HL-60 (cell line): ENCODE measurements around the gene ZNF70.

Source experiments
- DNase-seq, 2 experiments: peaks; one replicate each; pipeline ENCODE4 v3.0.0-alpha.2; 2010 to 2020; ENCODE audit warnings: low read depth in 1 of 2, low spot score in 1 of 2
- H3K27ac ChIP-seq: fragments of 250-450 bp; sonication (Bioruptor Pico); replicated peaks from 2 replicates; pipeline ENCODE4 v1.5.1; 2020; ENCODE audit warnings: mild to moderate bottlenecking, moderate library complexity
- H3K27me3 ChIP-seq: fragments of 250-450 bp; sonication (Bioruptor Pico); 2 replicates; pipeline ENCODE4 v1.5.1; 2021; ENCODE audit warnings: mild to moderate bottlenecking, moderate library complexity; ENCODE audit not compliant: insufficient read depth, poor library complexity, severe bottlenecking
- H3K4me3 ChIP-seq: replicated peaks from 2 replicates; pipeline ENCODE4 v1.5.1; 2011; ENCODE audit warnings: mild to moderate bottlenecking, control low read depth, low read length; ENCODE audit not compliant: insufficient read depth
- GABPA ChIP-seq: IDR thresholded peaks from 2 replicates; pipeline ENCODE4 v1.6.1; 2012; ENCODE audit warnings: low read depth
- POLR2AphosphoS5 ChIP-seq: IDR thresholded peaks from 2 replicates; pipeline ENCODE4 v1.6.1; 2012; ENCODE audit warnings: low read depth
- SPI1 ChIP-seq: IDR thresholded peaks from 2 replicates; pipeline ENCODE4 v1.6.1; 2012; ENCODE audit warnings: low read depth, mild to moderate bottlenecking, borderline replicate concordance
- TF ChIP-seq, protein P1 (sequence below): IDR thresholded peaks from 2 replicates; pipeline ENCODE4 v1.6.1; 2012; ENCODE audit warnings: low read depth; ENCODE audit not compliant: insufficient replicate concordance
- TF ChIP-seq, protein P2 (sequence below): IDR thresholded peaks from one replicate; pipeline ENCODE4 v1.5.1; 2011; ENCODE audit warnings: low read length, control low read depth, inconsistent platforms; ENCODE audit not compliant: insufficient read depth

The ZNF70 gene

DNA sequence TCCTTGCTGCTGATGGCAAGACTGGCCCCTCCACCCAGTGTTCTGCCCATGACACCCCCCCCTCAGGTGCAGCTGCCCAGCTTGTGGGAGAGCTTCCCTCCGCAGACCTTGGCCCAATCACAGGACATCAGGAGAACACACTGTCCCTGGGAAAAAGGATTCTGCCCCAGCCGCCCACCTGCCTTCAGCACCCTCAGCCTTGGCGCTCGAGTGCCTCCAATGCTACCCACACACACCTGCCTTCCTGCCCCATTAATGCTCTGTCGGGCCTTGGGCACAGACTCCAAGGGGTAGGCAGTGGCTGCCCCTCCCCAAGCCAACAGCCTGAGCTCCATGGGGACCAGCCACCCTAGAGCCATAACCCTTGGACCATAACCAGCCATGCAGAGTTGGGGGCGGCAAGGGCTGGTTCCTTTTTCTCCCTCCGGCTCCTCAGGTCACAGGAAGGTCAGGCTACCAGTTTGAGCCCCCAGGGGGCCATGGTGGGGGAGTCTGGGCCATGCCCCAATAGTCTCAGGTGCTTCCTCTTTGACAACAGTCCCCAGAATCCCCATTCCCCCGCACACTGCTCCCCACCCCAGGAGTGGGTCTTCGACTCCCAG is 1.3 kb upstream of the ZNF70 start:
- H3K27me3 ChIP-seq: no peaks in the 10 kb centered on the region
- TF ChIP-seq, protein P1, sequence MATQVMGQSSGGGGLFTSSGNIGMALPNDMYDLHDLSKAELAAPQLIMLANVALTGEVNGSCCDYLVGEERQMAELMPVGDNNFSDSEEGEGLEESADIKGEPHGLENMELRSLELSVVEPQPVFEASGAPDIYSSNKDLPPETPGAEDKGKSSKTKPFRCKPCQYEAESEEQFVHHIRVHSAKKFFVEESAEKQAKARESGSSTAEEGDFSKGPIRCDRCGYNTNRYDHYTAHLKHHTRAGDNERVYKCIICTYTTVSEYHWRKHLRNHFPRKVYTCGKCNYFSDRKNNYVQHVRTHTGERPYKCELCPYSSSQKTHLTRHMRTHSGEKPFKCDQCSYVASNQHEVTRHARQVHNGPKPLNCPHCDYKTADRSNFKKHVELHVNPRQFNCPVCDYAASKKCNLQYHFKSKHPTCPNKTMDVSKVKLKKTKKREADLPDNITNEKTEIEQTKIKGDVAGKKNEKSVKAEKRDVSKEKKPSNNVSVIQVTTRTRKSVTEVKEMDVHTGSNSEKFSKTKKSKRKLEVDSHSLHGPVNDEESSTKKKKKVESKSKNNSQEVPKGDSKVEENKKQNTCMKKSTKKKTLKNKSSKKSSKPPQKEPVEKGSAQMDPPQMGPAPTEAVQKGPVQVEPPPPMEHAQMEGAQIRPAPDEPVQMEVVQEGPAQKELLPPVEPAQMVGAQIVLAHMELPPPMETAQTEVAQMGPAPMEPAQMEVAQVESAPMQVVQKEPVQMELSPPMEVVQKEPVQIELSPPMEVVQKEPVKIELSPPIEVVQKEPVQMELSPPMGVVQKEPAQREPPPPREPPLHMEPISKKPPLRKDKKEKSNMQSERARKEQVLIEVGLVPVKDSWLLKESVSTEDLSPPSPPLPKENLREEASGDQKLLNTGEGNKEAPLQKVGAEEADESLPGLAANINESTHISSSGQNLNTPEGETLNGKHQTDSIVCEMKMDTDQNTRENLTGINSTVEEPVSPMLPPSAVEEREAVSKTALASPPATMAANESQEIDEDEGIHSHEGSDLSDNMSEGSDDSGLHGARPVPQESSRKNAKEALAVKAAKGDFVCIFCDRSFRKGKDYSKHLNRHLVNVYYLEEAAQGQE: no peak
- TF ChIP-seq POLR2AphosphoS5 (no peak), SPI1 (no peak), GABPA (no peak)
- TF ChIP-seq, protein P2, sequence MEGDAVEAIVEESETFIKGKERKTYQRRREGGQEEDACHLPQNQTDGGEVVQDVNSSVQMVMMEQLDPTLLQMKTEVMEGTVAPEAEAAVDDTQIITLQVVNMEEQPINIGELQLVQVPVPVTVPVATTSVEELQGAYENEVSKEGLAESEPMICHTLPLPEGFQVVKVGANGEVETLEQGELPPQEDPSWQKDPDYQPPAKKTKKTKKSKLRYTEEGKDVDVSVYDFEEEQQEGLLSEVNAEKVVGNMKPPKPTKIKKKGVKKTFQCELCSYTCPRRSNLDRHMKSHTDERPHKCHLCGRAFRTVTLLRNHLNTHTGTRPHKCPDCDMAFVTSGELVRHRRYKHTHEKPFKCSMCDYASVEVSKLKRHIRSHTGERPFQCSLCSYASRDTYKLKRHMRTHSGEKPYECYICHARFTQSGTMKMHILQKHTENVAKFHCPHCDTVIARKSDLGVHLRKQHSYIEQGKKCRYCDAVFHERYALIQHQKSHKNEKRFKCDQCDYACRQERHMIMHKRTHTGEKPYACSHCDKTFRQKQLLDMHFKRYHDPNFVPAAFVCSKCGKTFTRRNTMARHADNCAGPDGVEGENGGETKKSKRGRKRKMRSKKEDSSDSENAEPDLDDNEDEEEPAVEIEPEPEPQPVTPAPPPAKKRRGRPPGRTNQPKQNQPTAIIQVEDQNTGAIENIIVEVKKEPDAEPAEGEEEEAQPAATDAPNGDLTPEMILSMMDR: no peak
- H3K27ac ChIP-seq: no peak overlapping the region
- no peak overlapping the region for H3K4me3 ChIP-seq
- DNase-seq: peak in 1 of 2 experiments; percentile 33

DNA sequence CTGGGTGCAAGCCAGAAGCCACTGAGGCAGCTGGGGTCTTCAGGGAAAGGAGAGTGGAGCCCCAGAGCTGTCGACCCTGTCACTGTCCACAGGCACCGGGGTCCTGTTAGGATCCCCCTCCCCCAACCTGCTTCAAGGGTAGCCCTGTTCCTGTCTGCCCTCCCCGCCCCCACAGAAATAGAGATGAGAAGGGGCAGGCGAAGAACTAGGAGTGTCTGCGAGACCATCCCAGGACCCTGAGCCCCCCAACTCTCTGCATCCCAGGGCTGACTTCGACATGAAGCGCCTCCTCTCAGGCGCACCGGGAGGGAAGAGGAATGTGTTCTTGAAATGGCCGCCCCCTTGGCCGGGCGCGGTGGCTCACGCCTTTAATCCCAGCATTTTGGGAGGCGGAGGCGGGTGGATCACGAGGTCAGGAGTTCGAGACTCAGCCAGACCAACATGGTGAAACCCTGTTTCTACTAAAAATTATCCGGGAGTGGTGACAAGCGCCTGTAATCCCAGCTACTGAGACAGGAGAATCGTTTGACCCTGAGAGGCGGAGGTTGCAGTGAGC is 607 bp upstream of the ZNF70 start:
- peak overlapping the region; percentile 87 for H3K4me3 ChIP-seq
- no peak for DNase-seq
- no peaks in the 10 kb centered on the region for H3K27me3 ChIP-seq
- H3K27ac ChIP-seq: peak overlapping the region; percentile 70
- TF ChIP-seq POLR2AphosphoS5 (no peak), SPI1 (no peak), GABPA (no peak)
- TF ChIP-seq, protein P1: no peak
- TF ChIP-seq, protein P2: no peak

DNA sequence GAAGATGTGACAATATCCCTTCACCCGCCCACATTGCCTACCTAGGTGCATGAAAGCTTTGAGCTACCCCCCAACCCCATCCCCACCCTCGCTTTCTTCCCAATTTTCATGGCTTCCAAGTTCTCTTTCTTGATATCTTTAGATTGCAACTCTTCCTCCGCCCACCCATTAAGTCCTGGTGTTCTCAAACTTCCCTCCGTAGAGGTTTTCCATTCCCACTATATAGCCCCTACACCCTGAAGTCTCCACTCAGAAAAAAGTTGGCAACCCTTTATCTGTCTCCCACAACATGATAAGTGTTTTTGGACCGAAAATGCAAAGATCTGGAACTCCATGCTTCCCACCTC is 572 bp downstream of the ZNF70 start:
- H3K27ac ChIP-seq: peak overlapping the region; percentile 38
- TF ChIP-seq GABPA: no peak
- TF ChIP-seq, protein P2: no peak
- no peak for TF ChIP-seq SPI1
- no peak for TF ChIP-seq POLR2AphosphoS5
- TF ChIP-seq, protein P1: no peak
- H3K27me3 ChIP-seq: no peaks in the 10 kb centered on the region
- H3K4me3 ChIP-seq: peak overlapping the region; percentile 87
- DNase-seq: no peak
